ENCODE measurements around the gene KRTAP13-4.

The KRTAP13-4 gene

GRCh38 chr21:30430170-30430655 is at the start of gene KRTAP13-4:
Gene KRTAP13-4, plus strand, starts transcription at chr21:30430220. Its CDS starts 56 bp downstream, at chr21:30430276.
- Histone ChIP-seq H3K4me3 (ENCODE audit: low read length) (no peak within 1 kb of the TSS), H3K9ac (ENCODE audit: low read length) (no peak within 1 kb of the TSS), H3K4me1 (ENCODE audit: control insufficient read depth, insufficient read depth, low read length) (no peaks in the 10 kb centered on the region), H3K27me3 (ENCODE audit: control insufficient read depth, insufficient read depth, low read length) (no peaks in the 10 kb centered on the region), H3K9me3 (ENCODE audit: control insufficient read depth, low read length) (no peaks in the 10 kb centered on the region), H3K36me3 (ENCODE audit: control insufficient read depth, insufficient read depth, low read length) (no peaks in the 10 kb centered on the region)

GRCh38 chr21:30382201-30382600 is 47.8 kb upstream of the KRTAP13-4 start:
- no peaks in the 10 kb centered on the region for H3K4me1 ChIP-seq (ENCODE audit: control insufficient read depth, insufficient read depth, low read length)
- H3K27me3 ChIP-seq (ENCODE audit: control insufficient read depth, insufficient read depth, low read length), result no peaks in the 10 kb centered on the region
- H3K9me3 ChIP-seq (ENCODE audit: control insufficient read depth, low read length), result no peaks in the 10 kb centered on the region
- H3K36me3 ChIP-seq (ENCODE audit: control insufficient read depth, insufficient read depth, low read length), result no peaks in the 10 kb centered on the region
- no peak overlapping the region for H3K4me3 ChIP-seq (ENCODE audit: low read length)
- no peak overlapping the region for H3K9ac ChIP-seq (ENCODE audit: low read length)

GRCh38 chr21:30391492-30392025 is 38.5 kb upstream of the KRTAP13-4 start:
- no peaks in the 10 kb centered on the region for H3K9me3 ChIP-seq (ENCODE audit: control insufficient read depth, low read length)
- no peaks in the 10 kb centered on the region for H3K36me3 ChIP-seq (ENCODE audit: control insufficient read depth, insufficient read depth, low read length)
- H3K27me3 ChIP-seq (ENCODE audit: control insufficient read depth, insufficient read depth, low read length), result no peaks in the 10 kb centered on the region
- no peak overlapping the region for H3K9ac ChIP-seq (ENCODE audit: low read length)
- no peaks in the 10 kb centered on the region for H3K4me1 ChIP-seq (ENCODE audit: control insufficient read depth, insufficient read depth, low read length)
- H3K4me3 ChIP-seq (ENCODE audit: low read length), result no peak overlapping the region

- Histone ChIP-seq H3K4me3 (ENCODE audit: low read length) (no peak within 1 kb of the TSS), H3K4me1 (ENCODE audit: control insufficient read depth, insufficient read depth, low read length) (no peaks in the 10 kb centered on the region), H3K27me3 (ENCODE audit: control insufficient read depth, insufficient read depth, low read length) (no peaks in the 10 kb centered on the region), H3K9ac (ENCODE audit: low read length) (no peak within 1 kb of the TSS), H3K36me3 (ENCODE audit: control insufficient read depth, insufficient read depth, low read length) (no peaks in the 10 kb centered on the region), H3K9me3 (ENCODE audit: control insufficient read depth, low read length) (no peaks in the 10 kb centered on the region)
Measured at GRCh38 chr21:30395731-30396130, 34.3 kb upstream of the KRTAP13-4 start, which contains the start of gene KRTAP13-1. Gene KRTAP13-1, plus strand, starts transcription at chr21:30396031. Its CDS starts 56 bp downstream, at chr21:30396087.

- H3K4me1 ChIP-seq (ENCODE audit: control insufficient read depth, insufficient read depth, low read length), result no peaks in the 10 kb centered on the region
- H3K9ac ChIP-seq (ENCODE audit: low read length), result no peak overlapping the region
Measured at GRCh38 chr21:30408782-30409494, 21.1 kb upstream of the KRTAP13-4 start.

GRCh38 chr21:30415993-30416392 is 14.0 kb upstream of the KRTAP13-4 start:
- no peaks in the 10 kb centered on the region for H3K36me3 ChIP-seq (ENCODE audit: control insufficient read depth, insufficient read depth, low read length)
- no peak overlapping the region for H3K4me3 ChIP-seq (ENCODE audit: low read length)

More at GRCh38 chr21:30408782-30409494, 21.1 kb upstream of the KRTAP13-4 start:
- H3K27me3 ChIP-seq (ENCODE audit: control insufficient read depth, insufficient read depth, low read length), result no peaks in the 10 kb centered on the region
- no peak overlapping the region for H3K4me3 ChIP-seq (ENCODE audit: low read length)
- H3K36me3 ChIP-seq (ENCODE audit: control insufficient read depth, insufficient read depth, low read length), result no peaks in the 10 kb centered on the region
- no peaks in the 10 kb centered on the region for H3K9me3 ChIP-seq (ENCODE audit: control insufficient read depth, low read length)

GRCh38 chr21:30425826-30426225 is 4.2 kb upstream of the KRTAP13-4 start, which contains the start of gene KRTAP13-3:
Gene KRTAP13-3, minus strand, starts transcription at chr21:30425926. Its CDS starts 14 bp downstream, at chr21:30425912.
- Histone ChIP-seq H3K4me3 (ENCODE audit: low read length) (no peak within 1 kb of the TSS), H3K9me3 (ENCODE audit: control insufficient read depth, low read length) (no peaks in the 10 kb centered on the region), H3K4me1 (ENCODE audit: control insufficient read depth, insufficient read depth, low read length) (no peaks in the 10 kb centered on the region), H3K9ac (ENCODE audit: low read length) (no peak within 1 kb of the TSS), H3K27me3 (ENCODE audit: control insufficient read depth, insufficient read depth, low read length) (no peaks in the 10 kb centered on the region), H3K36me3 (ENCODE audit: control insufficient read depth, insufficient read depth, low read length) (no peaks in the 10 kb centered on the region)

More at GRCh38 chr21:30415993-30416392, 14.0 kb upstream of the KRTAP13-4 start:
- no peaks in the 10 kb centered on the region for H3K4me1 ChIP-seq (ENCODE audit: control insufficient read depth, insufficient read depth, low read length)
- no peak overlapping the region for H3K9ac ChIP-seq (ENCODE audit: low read length)
- no peaks in the 10 kb centered on the region for H3K9me3 ChIP-seq (ENCODE audit: control insufficient read depth, low read length)
- no peaks in the 10 kb centered on the region for H3K27me3 ChIP-seq (ENCODE audit: control insufficient read depth, insufficient read depth, low read length)

GRCh38 chr21:30426731-30427130 is 3.3 kb upstream of the KRTAP13-4 start:
- no peaks in the 10 kb centered on the region for H3K36me3 ChIP-seq (ENCODE audit: control insufficient read depth, insufficient read depth, low read length)

GRCh38 chr21:30434033-30434631 is 4.1 kb downstream of the KRTAP13-4 start:
- no peaks in the 10 kb centered on the region for H3K36me3 ChIP-seq (ENCODE audit: control insufficient read depth, insufficient read depth, low read length)
- no peaks in the 10 kb centered on the region for H3K4me1 ChIP-seq (ENCODE audit: control insufficient read depth, insufficient read depth, low read length)
- H3K9ac ChIP-seq (ENCODE audit: low read length), result no peak overlapping the region
- no peaks in the 10 kb centered on the region for H3K27me3 ChIP-seq (ENCODE audit: control insufficient read depth, insufficient read depth, low read length)
- no peaks in the 10 kb centered on the region for H3K9me3 ChIP-seq (ENCODE audit: control insufficient read depth, low read length)
- no peak overlapping the region for H3K4me3 ChIP-seq (ENCODE audit: low read length)

More at GRCh38 chr21:30426731-30427130, 3.3 kb upstream of the KRTAP13-4 start:
- Histone ChIP-seq H3K4me1 (ENCODE audit: control insufficient read depth, insufficient read depth, low read length) (no peaks in the 10 kb centered on the region), H3K9me3 (ENCODE audit: control insufficient read depth, low read length) (no peaks in the 10 kb centered on the region), H3K9ac (ENCODE audit: low read length) (no peak overlapping the region), H3K4me3 (ENCODE audit: low read length) (no peak overlapping the region), H3K27me3 (ENCODE audit: control insufficient read depth, insufficient read depth, low read length) (no peaks in the 10 kb centered on the region)

- Histone ChIP-seq H3K4me1 (ENCODE audit: control insufficient read depth, insufficient read depth, low read length) (no peaks in the 10 kb centered on the region), H3K9me3 (ENCODE audit: control insufficient read depth, low read length) (no peaks in the 10 kb centered on the region), H3K4me3 (ENCODE audit: low read length) (no peak overlapping the region)
Measured at GRCh38 chr21:30437010-30437565, 7.1 kb downstream of the KRTAP13-4 start.

GRCh38 chr21:30439975-30440374 is 10.0 kb downstream of the KRTAP13-4 start, which contains the start of gene KRTAP15-1:
Gene KRTAP15-1, plus strand, starts transcription at chr21:30440275. Its CDS starts 53 bp downstream, at chr21:30440328.
- Histone ChIP-seq H3K36me3 (ENCODE audit: control insufficient read depth, insufficient read depth, low read length) (no peaks in the 10 kb centered on the region), H3K4me3 (ENCODE audit: low read length) (no peak within 1 kb of the TSS), H3K4me1 (ENCODE audit: control insufficient read depth, insufficient read depth, low read length) (no peaks in the 10 kb centered on the region), H3K27me3 (ENCODE audit: control insufficient read depth, insufficient read depth, low read length) (no peaks in the 10 kb centered on the region), H3K9ac (ENCODE audit: low read length) (no peak within 1 kb of the TSS), H3K9me3 (ENCODE audit: control insufficient read depth, low read length) (no peaks in the 10 kb centered on the region)

More at GRCh38 chr21:30437010-30437565, 7.1 kb downstream of the KRTAP13-4 start:
- Histone ChIP-seq H3K9ac (ENCODE audit: low read length) (no peak overlapping the region), H3K36me3 (ENCODE audit: control insufficient read depth, insufficient read depth, low read length) (no peaks in the 10 kb centered on the region), H3K27me3 (ENCODE audit: control insufficient read depth, insufficient read depth, low read length) (no peaks in the 10 kb centered on the region)

Measured in mucosa of stomach (tissue), 1 donor.